ENCODE measurements around the gene APOL2.

APOL2 gene

GRCh38 chr22:36239401-36240171 is at the start of gene APOL2:
APOL2 (minus strand) TSS chr22:36239527; CDS start chr22:36233162, 6,365 bp downstream.
- H3K27me3 Mint-ChIP-seq: no peaks in the 10 kb centered on the region
- peaks cover 39% of the 10 kb centered on the region for H3K36me3 Mint-ChIP-seq (ENCODE audit: low read depth)
- H3K4me1 Mint-ChIP-seq (ENCODE audit: low read depth): peaks cover 62% of the 10 kb centered on the region
- H3K9me3 Mint-ChIP-seq: no peaks in the 10 kb centered on the region
- H3K4me3 Mint-ChIP-seq: peak within 1 kb of the TSS; percentile 94
- H3K27ac Mint-ChIP-seq: peak within 1 kb of the TSS; percentile 94

GRCh38 chr22:36288571-36289405 is 49.5 kb upstream of the APOL2 start:
- H3K27me3 Mint-ChIP-seq: no peaks in the 10 kb centered on the region
- no peaks in the 10 kb centered on the region for H3K9me3 Mint-ChIP-seq
- H3K27ac Mint-ChIP-seq: no peak overlapping the region
- H3K4me3 Mint-ChIP-seq: peak overlapping the region; percentile 41
- peaks cover 67% of the 10 kb centered on the region for H3K36me3 Mint-ChIP-seq (ENCODE audit: low read depth)
- peaks cover 37% of the 10 kb centered on the region for H3K4me1 Mint-ChIP-seq (ENCODE audit: low read depth)

- H3K4me1 Mint-ChIP-seq (ENCODE audit: low read depth): peaks cover 37% of the 10 kb centered on the region
- no peak overlapping the region for H3K4me3 Mint-ChIP-seq
- H3K36me3 Mint-ChIP-seq (ENCODE audit: low read depth): peaks cover 65% of the 10 kb centered on the region
- H3K9me3 Mint-ChIP-seq: no peaks in the 10 kb centered on the region
- H3K27ac Mint-ChIP-seq: no peak overlapping the region
- no peaks in the 10 kb centered on the region for H3K27me3 Mint-ChIP-seq
Observed at GRCh38 chr22:36287881-36288515, 48.7 kb upstream of the APOL2 start.

- Mint-ChIP-seq H3K27me3 (no peaks in the 10 kb centered on the region), H3K4me3 (no peak overlapping the region), H3K27ac (peak overlapping the region; percentile 32), H3K9me3 (no peaks in the 10 kb centered on the region), H3K4me1 (ENCODE audit: low read depth) (peaks cover 22% of the 10 kb centered on the region), H3K36me3 (ENCODE audit: low read depth) (peaks cover 66% of the 10 kb centered on the region)
Observed at GRCh38 chr22:36286096-36286957, 47.0 kb upstream of the APOL2 start.

- no peak overlapping the region for H3K4me3 Mint-ChIP-seq
- H3K27ac Mint-ChIP-seq: no peak overlapping the region
- peaks cover 21% of the 10 kb centered on the region for H3K4me1 Mint-ChIP-seq (ENCODE audit: low read depth)
- no peaks in the 10 kb centered on the region for H3K9me3 Mint-ChIP-seq
- H3K27me3 Mint-ChIP-seq: no peaks in the 10 kb centered on the region
- peaks cover 72% of the 10 kb centered on the region for H3K36me3 Mint-ChIP-seq (ENCODE audit: low read depth)
Observed at GRCh38 chr22:36285545-36285944, 46.2 kb upstream of the APOL2 start.

- Mint-ChIP-seq H3K27ac (no peak overlapping the region), H3K27me3 (no peaks in the 10 kb centered on the region), H3K36me3 (ENCODE audit: low read depth) (peaks cover 74% of the 10 kb centered on the region), H3K9me3 (no peaks in the 10 kb centered on the region), H3K4me1 (ENCODE audit: low read depth) (peaks cover 19% of the 10 kb centered on the region), H3K4me3 (no peak overlapping the region)
Observed at GRCh38 chr22:36285017-36285416, 45.7 kb upstream of the APOL2 start.

GRCh38 chr22:36284171-36284571 is 44.8 kb upstream of the APOL2 start:
- Mint-ChIP-seq H3K27ac (peak overlapping the region; percentile 52), H3K36me3 (ENCODE audit: low read depth) (peaks cover 73% of the 10 kb centered on the region), H3K27me3 (no peaks in the 10 kb centered on the region), H3K4me1 (ENCODE audit: low read depth) (peaks cover 16% of the 10 kb centered on the region), H3K9me3 (no peaks in the 10 kb centered on the region), H3K4me3 (no peak overlapping the region)

GRCh38 chr22:36282328-36282831 is 43.1 kb upstream of the APOL2 start:
- Mint-ChIP-seq H3K4me3 (no peak overlapping the region), H3K9me3 (no peaks in the 10 kb centered on the region), H3K4me1 (ENCODE audit: low read depth) (peaks cover 26% of the 10 kb centered on the region), H3K27ac (no peak overlapping the region), H3K27me3 (no peaks in the 10 kb centered on the region), H3K36me3 (ENCODE audit: low read depth) (peaks cover 57% of the 10 kb centered on the region)

- H3K27me3 Mint-ChIP-seq: no peaks in the 10 kb centered on the region
- no peak overlapping the region for H3K4me3 Mint-ChIP-seq
- peaks cover 52% of the 10 kb centered on the region for H3K36me3 Mint-ChIP-seq (ENCODE audit: low read depth)
- H3K4me1 Mint-ChIP-seq (ENCODE audit: low read depth): peaks cover 26% of the 10 kb centered on the region
- H3K27ac Mint-ChIP-seq: no peak overlapping the region
- no peaks in the 10 kb centered on the region for H3K9me3 Mint-ChIP-seq
Observed at GRCh38 chr22:36281781-36282327, 42.5 kb upstream of the APOL2 start.

GRCh38 chr22:36280379-36280778 is 41.1 kb upstream of the APOL2 start:
- no peaks in the 10 kb centered on the region for H3K27me3 Mint-ChIP-seq
- no peaks in the 10 kb centered on the region for H3K9me3 Mint-ChIP-seq
- peak overlapping the region; percentile 58 for H3K27ac Mint-ChIP-seq
- peaks cover 31% of the 10 kb centered on the region for H3K4me1 Mint-ChIP-seq (ENCODE audit: low read depth)
- no peak overlapping the region for H3K4me3 Mint-ChIP-seq
- peaks cover 42% of the 10 kb centered on the region for H3K36me3 Mint-ChIP-seq (ENCODE audit: low read depth)

GRCh38 chr22:36279219-36279666 is 39.9 kb upstream of the APOL2 start:
- Mint-ChIP-seq H3K4me1 (ENCODE audit: low read depth) (peaks cover 35% of the 10 kb centered on the region), H3K4me3 (no peak overlapping the region), H3K27ac (peak overlapping the region; percentile 3), H3K36me3 (ENCODE audit: low read depth) (peaks cover 42% of the 10 kb centered on the region), H3K27me3 (no peaks in the 10 kb centered on the region), H3K9me3 (no peaks in the 10 kb centered on the region)

GRCh38 chr22:36277482-36278291 is 38.4 kb upstream of the APOL2 start:
- peaks cover 33% of the 10 kb centered on the region for H3K36me3 Mint-ChIP-seq (ENCODE audit: low read depth)
- peaks cover 35% of the 10 kb centered on the region for H3K4me1 Mint-ChIP-seq (ENCODE audit: low read depth)
- H3K4me3 Mint-ChIP-seq: no peak overlapping the region
- no peak overlapping the region for H3K27ac Mint-ChIP-seq
- no peaks in the 10 kb centered on the region for H3K9me3 Mint-ChIP-seq
- no peaks in the 10 kb centered on the region for H3K27me3 Mint-ChIP-seq

- peaks cover 6% of the 10 kb centered on the region for H3K36me3 Mint-ChIP-seq (ENCODE audit: low read depth)
- H3K27me3 Mint-ChIP-seq: no peaks in the 10 kb centered on the region
- H3K27ac Mint-ChIP-seq: no peak overlapping the region
- peaks cover 35% of the 10 kb centered on the region for H3K4me1 Mint-ChIP-seq (ENCODE audit: low read depth)
- H3K4me3 Mint-ChIP-seq: no peak overlapping the region
- H3K9me3 Mint-ChIP-seq: no peaks in the 10 kb centered on the region
Observed at GRCh38 chr22:36274531-36274930, 35.2 kb upstream of the APOL2 start.
